AG08395 (cell line): ENCODE results near the gene CASP1.

Experiments
- DNase-seq: peaks from one replicate; pipeline ENCODE4 v3.0.0; 2012; ENCODE audit warnings: mixed read lengths, low spot score

The CASP1 gene

GRCh38 chr11:104984808-104985207 is 50.1 kb downstream of the CASP1 start:
- DNase-seq, result no peak

GRCh38 chr11:104979839-104980238 is 55.1 kb downstream of the CASP1 start:
- no peak for DNase-seq
